Measurements from ENCODE around the gene ABCA8.
A peak's percentile ranks its signal among the peaks of the same experiment; 100 is the strongest.

ABCA8 gene

DNA sequence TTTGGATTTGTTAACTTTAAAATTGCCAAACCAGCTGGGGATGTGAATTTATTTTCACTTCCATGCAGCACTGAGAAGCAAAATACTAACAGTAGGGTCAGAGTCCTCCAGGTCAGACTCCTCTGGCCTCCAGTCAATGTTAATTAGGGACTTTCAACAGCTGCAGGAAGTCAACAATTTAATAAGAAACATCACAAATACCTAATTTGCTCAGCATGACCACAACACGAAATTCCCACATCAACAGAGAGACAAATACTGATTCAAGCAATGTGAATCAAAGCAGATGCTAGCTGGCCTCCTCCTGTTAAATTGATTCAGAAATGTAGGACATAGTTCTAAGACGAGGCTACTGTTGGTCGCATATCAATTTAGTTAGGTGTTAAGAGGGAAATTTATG is 111.7 kb downstream of the ABCA8 start:
- no peak overlapping the region for H3K4me3 ChIP-seq (ENCODE audit: low read length)
- no peak for DNase-seq (ENCODE audit: low read depth)
- TF ChIP-seq, protein P1, sequence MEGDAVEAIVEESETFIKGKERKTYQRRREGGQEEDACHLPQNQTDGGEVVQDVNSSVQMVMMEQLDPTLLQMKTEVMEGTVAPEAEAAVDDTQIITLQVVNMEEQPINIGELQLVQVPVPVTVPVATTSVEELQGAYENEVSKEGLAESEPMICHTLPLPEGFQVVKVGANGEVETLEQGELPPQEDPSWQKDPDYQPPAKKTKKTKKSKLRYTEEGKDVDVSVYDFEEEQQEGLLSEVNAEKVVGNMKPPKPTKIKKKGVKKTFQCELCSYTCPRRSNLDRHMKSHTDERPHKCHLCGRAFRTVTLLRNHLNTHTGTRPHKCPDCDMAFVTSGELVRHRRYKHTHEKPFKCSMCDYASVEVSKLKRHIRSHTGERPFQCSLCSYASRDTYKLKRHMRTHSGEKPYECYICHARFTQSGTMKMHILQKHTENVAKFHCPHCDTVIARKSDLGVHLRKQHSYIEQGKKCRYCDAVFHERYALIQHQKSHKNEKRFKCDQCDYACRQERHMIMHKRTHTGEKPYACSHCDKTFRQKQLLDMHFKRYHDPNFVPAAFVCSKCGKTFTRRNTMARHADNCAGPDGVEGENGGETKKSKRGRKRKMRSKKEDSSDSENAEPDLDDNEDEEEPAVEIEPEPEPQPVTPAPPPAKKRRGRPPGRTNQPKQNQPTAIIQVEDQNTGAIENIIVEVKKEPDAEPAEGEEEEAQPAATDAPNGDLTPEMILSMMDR (IDR thresholded peaks at IDR 0.05; ENCODE audit: insufficient read depth, low read depth, low read length, missing control alignments): no peak

DNA sequence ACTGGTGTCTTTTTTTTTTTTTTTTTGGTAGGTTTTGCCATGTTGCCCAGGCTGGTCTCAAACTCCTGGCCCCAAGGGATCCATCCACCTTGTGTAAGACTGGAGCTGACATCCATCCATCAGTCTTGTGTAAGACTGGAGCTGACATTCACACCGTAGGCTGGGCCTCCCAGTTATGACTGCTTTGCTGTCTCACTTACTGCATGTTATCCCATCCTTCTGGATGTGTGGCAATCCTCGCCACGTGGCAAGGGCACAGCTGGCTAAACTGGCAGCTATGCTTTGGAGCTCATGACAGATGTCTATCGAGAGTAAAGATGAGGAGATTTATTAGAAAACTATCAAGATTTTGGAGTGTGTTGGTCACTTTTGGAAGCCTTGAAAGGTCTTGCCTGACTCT is 115.1 kb downstream of the ABCA8 start:
- no peak overlapping the region for H3K4me3 ChIP-seq (ENCODE audit: low read length)
- peak; percentile 43 for DNase-seq (ENCODE audit: low read depth)
- TF ChIP-seq, protein P1 (IDR thresholded peaks at IDR 0.05; ENCODE audit: insufficient read depth, low read depth, low read length, missing control alignments): no peak

DNA sequence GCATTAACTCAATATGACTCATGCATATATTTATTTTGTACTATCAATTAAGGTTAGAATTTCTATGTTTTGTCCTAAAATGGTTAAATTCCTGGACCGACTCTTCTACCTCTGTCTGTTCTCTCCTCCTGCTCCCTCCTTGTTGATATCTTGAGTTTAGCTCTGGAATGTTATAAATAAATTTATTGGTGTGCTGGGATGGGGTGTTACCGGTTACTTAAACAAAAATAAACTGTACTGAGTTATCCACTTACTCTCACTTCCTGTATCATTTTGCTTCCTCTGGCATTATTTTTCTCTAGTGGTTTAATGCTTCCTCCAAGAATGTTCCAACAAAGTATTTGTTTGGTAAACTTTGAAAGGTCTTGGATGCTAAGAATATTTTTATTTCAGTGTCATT is 120.1 kb downstream of the ABCA8 start:
- H3K4me3 ChIP-seq (ENCODE audit: low read length): no peak overlapping the region
- DNase-seq (ENCODE audit: low read depth): no peak
- TF ChIP-seq, protein P1 (IDR thresholded peaks at IDR 0.05; ENCODE audit: insufficient read depth, low read depth, low read length, missing control alignments): no peak

DNA sequence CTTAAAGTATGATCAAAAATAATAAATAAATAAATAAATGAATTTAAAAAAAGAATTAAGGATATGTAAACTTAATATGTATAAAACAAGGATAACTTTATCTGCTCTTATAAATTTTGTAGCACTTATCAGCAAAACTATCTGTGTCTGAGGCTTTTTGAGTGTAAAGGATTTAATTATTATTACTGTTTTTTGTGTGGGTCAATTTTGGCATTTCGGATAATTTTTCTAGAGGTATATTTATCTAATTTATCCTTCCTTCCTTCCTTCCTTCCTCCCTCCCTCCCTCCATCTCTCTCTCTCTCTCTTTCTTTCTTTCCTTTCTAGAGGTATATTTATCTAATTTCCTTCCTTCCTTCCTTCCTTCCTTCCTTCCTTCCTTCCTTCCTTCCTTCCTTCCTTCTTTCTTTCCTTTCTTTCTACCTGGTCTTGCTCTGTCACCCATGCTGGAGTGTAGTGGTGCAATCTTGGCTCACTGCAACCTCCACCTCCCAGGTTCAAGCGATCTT is 120.8 kb downstream of the ABCA8 start:
- no peak overlapping the region for H3K4me3 ChIP-seq (ENCODE audit: low read length)
- DNase-seq (ENCODE audit: low read depth): no peak
- TF ChIP-seq, protein P1 (IDR thresholded peaks at IDR 0.05; ENCODE audit: insufficient read depth, low read depth, low read length, missing control alignments): no peak

DNA sequence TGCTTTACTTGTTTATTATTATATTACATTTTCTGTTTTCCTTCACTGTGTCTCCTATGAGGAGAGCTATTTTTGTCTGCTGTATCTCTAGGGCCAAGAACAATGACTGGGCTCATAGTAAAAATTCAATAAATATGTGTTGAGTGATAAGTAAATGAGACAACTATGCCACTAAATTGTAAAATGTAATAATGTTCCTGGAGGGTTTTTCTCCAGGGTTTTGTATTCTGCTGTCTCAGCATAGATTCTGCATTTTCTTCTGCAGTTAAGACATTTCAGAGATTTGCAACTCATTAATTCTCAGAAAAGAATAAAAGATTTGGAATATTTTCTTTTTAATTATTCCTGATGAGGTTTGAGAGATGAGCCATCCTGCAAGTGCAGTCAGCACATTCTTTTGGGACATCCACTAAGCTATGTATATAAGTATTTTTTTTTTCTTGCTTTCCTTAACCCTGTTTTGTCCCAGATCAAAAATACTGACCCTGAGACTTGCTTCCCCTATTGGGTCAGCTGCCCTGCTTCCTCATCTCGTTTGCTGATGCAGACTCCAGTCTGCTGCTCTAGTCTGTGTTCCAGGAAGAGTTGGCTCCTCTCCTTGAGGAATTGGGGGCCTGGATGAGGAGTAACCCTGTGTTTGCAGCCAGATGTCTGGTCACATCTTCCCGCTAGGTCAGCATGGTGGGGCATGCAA is 122.9 kb downstream of the ABCA8 start:
- no peak overlapping the region for H3K4me3 ChIP-seq (ENCODE audit: low read length)
- no peak for DNase-seq (ENCODE audit: low read depth)
- TF ChIP-seq, protein P1 (IDR thresholded peaks at IDR 0.05; ENCODE audit: insufficient read depth, low read depth, low read length, missing control alignments): no peak

DNA sequence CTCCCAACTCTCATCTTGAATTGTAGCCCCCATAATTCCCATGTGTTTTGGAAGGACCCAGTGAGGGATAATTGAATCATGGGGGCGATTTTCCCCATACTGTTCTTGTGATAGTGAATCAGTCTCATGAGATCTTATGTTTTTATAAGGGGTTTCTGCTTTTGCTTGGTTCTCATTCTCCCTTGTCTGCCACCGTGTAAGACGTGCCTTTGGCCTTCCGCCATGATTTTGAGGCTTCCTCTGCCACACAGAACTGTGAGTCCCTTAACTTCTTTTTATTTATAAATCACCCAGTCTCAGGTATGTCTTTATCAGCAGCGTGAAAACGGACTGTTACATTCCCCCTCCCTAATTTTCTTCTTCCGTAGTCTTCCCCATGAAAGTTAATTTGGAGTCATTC is 124.0 kb downstream of the ABCA8 start:
- H3K4me3 ChIP-seq (ENCODE audit: low read length): no peak overlapping the region
- TF ChIP-seq, protein P1 (IDR thresholded peaks at IDR 0.05; ENCODE audit: insufficient read depth, low read depth, low read length, missing control alignments): no peak
- DNase-seq (ENCODE audit: low read depth): no peak

DNA sequence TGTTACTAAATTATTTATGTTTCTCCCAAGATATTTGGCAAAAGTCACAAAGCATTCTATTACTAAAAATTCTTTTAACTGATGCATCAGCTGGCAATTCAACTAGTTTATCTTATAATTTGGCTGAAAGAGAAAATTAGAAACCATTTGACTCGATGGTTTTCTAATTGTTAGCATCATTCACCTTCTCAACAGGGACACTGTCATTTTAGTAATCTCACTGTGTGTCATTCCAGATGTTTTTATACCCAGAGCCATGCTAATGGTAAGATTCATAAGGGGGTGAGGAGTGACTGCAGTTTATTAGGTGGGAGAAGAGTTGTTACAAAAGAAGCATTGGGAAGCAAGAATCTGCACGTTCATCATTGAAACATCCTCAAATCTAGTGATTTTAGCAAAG is 124.9 kb downstream of the ABCA8 start:
- TF ChIP-seq, protein P1 (IDR thresholded peaks at IDR 0.05; ENCODE audit: insufficient read depth, low read depth, low read length, missing control alignments): no peak
- DNase-seq (ENCODE audit: low read depth): no peak
- no peak overlapping the region for H3K4me3 ChIP-seq (ENCODE audit: low read length)
